CD4-positive, alpha-beta T cell treated with Interleukin-2 at 100 ng/mL for 4 hours (primary cell): Measurements from ENCODE around the gene ZSWIM2.
"Not testable (repeated sequence)": the region's sequence is repeated elsewhere in the genome, so short reads cannot be mapped to it uniquely, and the experiment has no call there.

ENCODE experiments used
- DNase-seq: peaks from one replicate; pipeline ENCODE4 v3.0.0-alpha.2; 2020; ENCODE audit warnings: low spot score

Gene ZSWIM2

GRCh38 chr2:186842373-186842772, 6.6 kb downstream of the ZSWIM2 start:
- DNase-seq: no peak

GRCh38 chr2:186841940-186842339, 7.0 kb downstream of the ZSWIM2 start:
- DNase-seq: no peak

- DNase-seq: no peak
These were observed 13.3 kb downstream of the ZSWIM2 start for GRCh38 chr2:186835628-186836027.

- DNase-seq: no peak
These were observed 21.0 kb downstream of the ZSWIM2 start for GRCh38 chr2:186827862-186828492.

GRCh38 chr2:186827411-186827810, 21.6 kb downstream of the ZSWIM2 start:
- no peak for DNase-seq

GRCh38 chr2:186822323-186822722, 26.6 kb downstream of the ZSWIM2 start:
- DNase-seq: no peak

- no peak for DNase-seq
These were observed 28.7 kb downstream of the ZSWIM2 start for GRCh38 chr2:186820303-186820702.

GRCh38 chr2:186811760-186812159, 37.2 kb downstream of the ZSWIM2 start:
- not testable (repeated sequence) for DNase-seq

GRCh38 chr2:186806591-186806990, 42.4 kb downstream of the ZSWIM2 start:
- DNase-seq: no peak

GRCh38 chr2:186798604-186799003, 50.4 kb downstream of the ZSWIM2 start:
- not testable (repeated sequence) for DNase-seq

- no peak for DNase-seq
These were observed 64.0 kb downstream of the ZSWIM2 start for GRCh38 chr2:186784930-186785329.

- DNase-seq: no peak
These were observed 65.7 kb downstream of the ZSWIM2 start for GRCh38 chr2:186783254-186783653.

- no peak for DNase-seq
These were observed 68.2 kb downstream of the ZSWIM2 start for GRCh38 chr2:186780701-186781316.
